Measurements from ENCODE around the gene GADD45GIP1.

DNA sequence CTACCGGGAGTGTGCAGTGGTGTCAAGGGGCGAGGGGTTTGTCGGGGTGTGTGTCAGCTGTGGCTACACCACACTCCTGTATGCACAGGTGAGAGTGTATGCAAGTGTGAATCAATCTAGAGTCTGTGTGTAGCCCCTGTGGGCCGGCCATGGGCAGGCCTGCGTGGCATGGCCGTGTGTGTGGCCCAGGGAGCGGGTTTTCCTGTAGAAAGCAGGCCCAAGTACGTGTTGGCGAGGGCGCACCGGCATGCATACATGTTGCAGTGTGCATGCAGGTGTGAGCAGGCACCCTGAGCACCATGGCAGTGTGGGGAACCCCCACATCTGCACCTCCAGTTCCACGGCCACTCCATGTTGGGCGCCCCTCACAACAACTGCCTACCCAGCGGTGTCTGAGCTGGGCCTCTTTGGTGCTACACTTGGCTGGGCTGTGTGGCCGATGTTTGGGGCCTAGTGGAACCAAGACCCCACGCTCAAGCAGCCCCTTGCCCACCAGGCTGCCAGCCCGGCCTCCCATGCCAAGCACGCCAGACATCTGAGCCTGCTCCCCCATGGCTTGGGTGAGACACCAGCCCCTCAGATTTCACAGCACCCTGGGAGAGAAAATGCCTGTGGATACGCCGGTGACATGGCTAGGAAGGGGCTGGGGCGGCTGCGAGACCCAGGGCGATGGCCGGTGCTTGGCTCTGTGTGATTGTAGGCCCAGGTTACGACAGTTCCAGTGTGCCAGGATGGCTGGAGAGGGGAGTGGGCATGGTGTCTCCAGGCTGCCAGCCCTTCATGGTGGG lies 40.4 kb upstream of the GADD45GIP1 start:
- TF ChIP-seq, protein P1, sequence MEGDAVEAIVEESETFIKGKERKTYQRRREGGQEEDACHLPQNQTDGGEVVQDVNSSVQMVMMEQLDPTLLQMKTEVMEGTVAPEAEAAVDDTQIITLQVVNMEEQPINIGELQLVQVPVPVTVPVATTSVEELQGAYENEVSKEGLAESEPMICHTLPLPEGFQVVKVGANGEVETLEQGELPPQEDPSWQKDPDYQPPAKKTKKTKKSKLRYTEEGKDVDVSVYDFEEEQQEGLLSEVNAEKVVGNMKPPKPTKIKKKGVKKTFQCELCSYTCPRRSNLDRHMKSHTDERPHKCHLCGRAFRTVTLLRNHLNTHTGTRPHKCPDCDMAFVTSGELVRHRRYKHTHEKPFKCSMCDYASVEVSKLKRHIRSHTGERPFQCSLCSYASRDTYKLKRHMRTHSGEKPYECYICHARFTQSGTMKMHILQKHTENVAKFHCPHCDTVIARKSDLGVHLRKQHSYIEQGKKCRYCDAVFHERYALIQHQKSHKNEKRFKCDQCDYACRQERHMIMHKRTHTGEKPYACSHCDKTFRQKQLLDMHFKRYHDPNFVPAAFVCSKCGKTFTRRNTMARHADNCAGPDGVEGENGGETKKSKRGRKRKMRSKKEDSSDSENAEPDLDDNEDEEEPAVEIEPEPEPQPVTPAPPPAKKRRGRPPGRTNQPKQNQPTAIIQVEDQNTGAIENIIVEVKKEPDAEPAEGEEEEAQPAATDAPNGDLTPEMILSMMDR (IDR thresholded peaks at IDR 0.05; ENCODE audit: poor library complexity, severe bottlenecking) = no peak
- no peak for TF ChIP-seq EP300 (conservative IDR thresholded peaks at IDR 0.05; ENCODE audit: poor library complexity, severe bottlenecking)
- TF ChIP-seq, protein P2, sequence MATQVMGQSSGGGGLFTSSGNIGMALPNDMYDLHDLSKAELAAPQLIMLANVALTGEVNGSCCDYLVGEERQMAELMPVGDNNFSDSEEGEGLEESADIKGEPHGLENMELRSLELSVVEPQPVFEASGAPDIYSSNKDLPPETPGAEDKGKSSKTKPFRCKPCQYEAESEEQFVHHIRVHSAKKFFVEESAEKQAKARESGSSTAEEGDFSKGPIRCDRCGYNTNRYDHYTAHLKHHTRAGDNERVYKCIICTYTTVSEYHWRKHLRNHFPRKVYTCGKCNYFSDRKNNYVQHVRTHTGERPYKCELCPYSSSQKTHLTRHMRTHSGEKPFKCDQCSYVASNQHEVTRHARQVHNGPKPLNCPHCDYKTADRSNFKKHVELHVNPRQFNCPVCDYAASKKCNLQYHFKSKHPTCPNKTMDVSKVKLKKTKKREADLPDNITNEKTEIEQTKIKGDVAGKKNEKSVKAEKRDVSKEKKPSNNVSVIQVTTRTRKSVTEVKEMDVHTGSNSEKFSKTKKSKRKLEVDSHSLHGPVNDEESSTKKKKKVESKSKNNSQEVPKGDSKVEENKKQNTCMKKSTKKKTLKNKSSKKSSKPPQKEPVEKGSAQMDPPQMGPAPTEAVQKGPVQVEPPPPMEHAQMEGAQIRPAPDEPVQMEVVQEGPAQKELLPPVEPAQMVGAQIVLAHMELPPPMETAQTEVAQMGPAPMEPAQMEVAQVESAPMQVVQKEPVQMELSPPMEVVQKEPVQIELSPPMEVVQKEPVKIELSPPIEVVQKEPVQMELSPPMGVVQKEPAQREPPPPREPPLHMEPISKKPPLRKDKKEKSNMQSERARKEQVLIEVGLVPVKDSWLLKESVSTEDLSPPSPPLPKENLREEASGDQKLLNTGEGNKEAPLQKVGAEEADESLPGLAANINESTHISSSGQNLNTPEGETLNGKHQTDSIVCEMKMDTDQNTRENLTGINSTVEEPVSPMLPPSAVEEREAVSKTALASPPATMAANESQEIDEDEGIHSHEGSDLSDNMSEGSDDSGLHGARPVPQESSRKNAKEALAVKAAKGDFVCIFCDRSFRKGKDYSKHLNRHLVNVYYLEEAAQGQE (IDR thresholded peaks at IDR 0.05; ENCODE audit: borderline replicate concordance) = no peak
- no peak for TF ChIP-seq POLR2AphosphoS5 (IDR thresholded peaks at IDR 0.05)
- TF ChIP-seq EZH2 (IDR thresholded peaks at IDR 0.05; ENCODE audit: borderline replicate concordance, insufficient read depth, low read length, poor library complexity, severe bottlenecking) = no peak
- TF ChIP-seq RAD21 (conservative IDR thresholded peaks at IDR 0.05) = no peak
- no peak for TF ChIP-seq TAF1 (IDR thresholded peaks at IDR 0.05; ENCODE audit: low read depth)
